Spleen (tissue), 11 donors: Measurements from ENCODE around the gene DNPH1. TPM values are rescaled to one million over a fixed set of nuclear protein-coding genes. Genes with fewer than 3 reads are reported as not detected.
A peak's percentile ranks its signal among the peaks of the same experiment; 100 is the strongest.

ENCODE experiments used
- DNase-seq: peaks from one replicate; pipeline ENCODE4 v3.0.0-alpha.2; 2020
- H3K27ac ChIP-seq, 8 donors: fragments of 200-600 bp; sonication (generic) in 7 of 8; 1 replicate in 4 of 8; 2 replicates in 4 of 8; pipeline versions ENCODE4 v1.5.0 to v1.8.0; 2016 to 2021; ENCODE audit warnings: inconsistent platforms in 4 of 8, mild to moderate bottlenecking in 4 of 8, moderate library complexity in 1 of 8
- H3K27me3 ChIP-seq, 7 donors: fragments of 200-600 bp; sonication (generic) in 6 of 7; replicated peaks in 1 of 7; 1 replicate in 4 of 7; 2 replicates in 3 of 7; pipeline versions ENCODE4 v1.5.0 to v1.8.0; 2016 to 2021; ENCODE audit warnings: inconsistent platforms in 3 of 7, mild to moderate bottlenecking in 1 of 7
- H3K36me3 ChIP-seq, 6 donors: fragments of 200-600 bp; sonication (generic) in 5 of 6; 1 replicate in 4 of 6; 2 replicates in 2 of 6; pipeline versions ENCODE4 v1.5.0 to v1.8.0; 2016 to 2021; ENCODE audit warnings: inconsistent platforms in 2 of 6
- H3K4me1 ChIP-seq, 6 donors: fragments of 200-600 bp; sonication (generic) in 5 of 6; 1 replicate in 3 of 6; 2 replicates in 3 of 6; pipeline versions ENCODE4 v1.5.0 to v1.8.0; 2016 to 2021; ENCODE audit warnings: inconsistent platforms in 3 of 6
- H3K4me3 ChIP-seq, 8 donors: fragments of 200-600 bp; sonication (generic) in 7 of 8; 1 replicate in 4 of 8; 2 replicates in 4 of 8; pipeline versions ENCODE4 v1.5.0 to v1.8.0; 2016 to 2021; ENCODE audit warnings: inconsistent platforms in 4 of 8, mild to moderate bottlenecking in 4 of 8, moderate library complexity in 2 of 8
- H3K9me3 ChIP-seq, 8 donors: fragments of 200-600 bp; sonication (generic) in 7 of 8; 1 replicate in 4 of 8; 2 replicates in 4 of 8; pipeline versions ENCODE4 v1.5.0 to v1.8.0; 2016 to 2021; ENCODE audit warnings: inconsistent platforms in 4 of 8
- POLR2A ChIP-seq, 3 donors: fragments of 450-650 bp; IDR thresholded peaks; one replicate each; pipeline ENCODE4 v1.5.1; 2017; ENCODE audit warnings: antibody characterized with exemption in 3 of 3, mild to moderate bottlenecking in 1 of 3
- POLR2AphosphoS5 ChIP-seq, 3 donors: sonication (generic); formaldehyde crosslinking; IDR thresholded peaks; one replicate each; pipeline ENCODE4 v1.5.1; 2017; ENCODE audit warnings: antibody characterized with exemption in 3 of 3
- WGBS, 5 donors: extraction: QIAGEN DNeasy Blood & Tissue Kit in 3 of 5; methylation state at CpG; one replicate each; pipeline versions ENCODE4 v1.1.5 to v1.1.7; 2013 to 2018; 5-methylcytosine and 5-hydroxymethylcytosine counted together
- intact Hi-C: fragments of 100-400 bp; cut with DNase I; formaldehyde crosslinking; loops from one replicate; pipeline ENCODE4 v1.15.0; 2023; ENCODE audit warnings: low total_unique reads
- polyA plus RNA-seq, 3 donors: library from polyadenylated mRNA; stranded (reverse); fragments of 200-250 nt; gene quantifications; one replicate each; pipeline ENCODE4 v1.2.1, GENCODE V29; 2013
- total RNA-seq, 7 donors: library from RNA; depleted of rRNA in 3 of 7; stranded (reverse); fragments of >200 nt in 3 of 7; fragmentation: NEBNext Ultra II Directional in 4 of 7; extraction: Animal tissue kit (Norgen Biotek cat#: 25700) in 4 of 7; gene quantifications; one replicate each; pipeline versions ENCODE4 v1.1.0 to v1.2.1, GENCODE V29; 2016 to 2021
- TF ChIP-seq, protein P1 (sequence below), 11 experiments: fragments of 200-600 bp in 7 of 11; fragments of 450-650 bp in 4 of 11; sonication (generic) in 4 of 11; IDR thresholded peaks in 8 of 11; conservative IDR thresholded peaks in 3 of 11; 1 replicate in 7 of 11; 2 replicates in 4 of 11; pipeline versions ENCODE4 v1.4.0 to v1.8.0; 2016 to 2021; ENCODE audit warnings: antibody characterized with exemption in 11 of 11, inconsistent platforms in 4 of 11, mild to moderate bottlenecking in 1 of 11
- donor health status: healthy with polysubstance abuse.
- donor health status: DM: no; HTN: no; CAD: no; lungs with moderate emphysema.
- donor health status: DM: no; HTN: no; CAD: no.
- donor health status: Bipolar disorder and iron deficiency.
- donor health status: healthy.
- donor health status: DM: no; HTN: no; CAD: no.
- donor health status: DM: yes; HTN: yes; CAD: no.

Gene DNPH1
- total and polyA plus RNA-seq, 10 donors = 33.2 to 201 (median 58.0) TPM

- Histone ChIP-seq H3K27me3 (no peaks in the 10 kb centered on the region), H3K9me3 (no peaks in the 10 kb centered on the region), H3K4me1 (peaks cover 6 to 49% (median 28%) of the 10 kb centered on the region in 6 donors), H3K36me3 (peaks cover 0 to 12% (median 0%) of the 10 kb centered on the region in 6 donors), H3K4me3 (peak overlapping the region in 5 of 8 donors; percentile 60 to 77 (median 68)), H3K27ac (peak overlapping the region in 4 of 8 donors; percentile 77 to 85 (median 82))
- no peak for TF ChIP-seq POLR2A (IDR thresholded peaks at IDR 0.05)
- no peak for TF ChIP-seq POLR2AphosphoS5 (IDR thresholded peaks at IDR 0.05)
- TF ChIP-seq, protein P1, sequence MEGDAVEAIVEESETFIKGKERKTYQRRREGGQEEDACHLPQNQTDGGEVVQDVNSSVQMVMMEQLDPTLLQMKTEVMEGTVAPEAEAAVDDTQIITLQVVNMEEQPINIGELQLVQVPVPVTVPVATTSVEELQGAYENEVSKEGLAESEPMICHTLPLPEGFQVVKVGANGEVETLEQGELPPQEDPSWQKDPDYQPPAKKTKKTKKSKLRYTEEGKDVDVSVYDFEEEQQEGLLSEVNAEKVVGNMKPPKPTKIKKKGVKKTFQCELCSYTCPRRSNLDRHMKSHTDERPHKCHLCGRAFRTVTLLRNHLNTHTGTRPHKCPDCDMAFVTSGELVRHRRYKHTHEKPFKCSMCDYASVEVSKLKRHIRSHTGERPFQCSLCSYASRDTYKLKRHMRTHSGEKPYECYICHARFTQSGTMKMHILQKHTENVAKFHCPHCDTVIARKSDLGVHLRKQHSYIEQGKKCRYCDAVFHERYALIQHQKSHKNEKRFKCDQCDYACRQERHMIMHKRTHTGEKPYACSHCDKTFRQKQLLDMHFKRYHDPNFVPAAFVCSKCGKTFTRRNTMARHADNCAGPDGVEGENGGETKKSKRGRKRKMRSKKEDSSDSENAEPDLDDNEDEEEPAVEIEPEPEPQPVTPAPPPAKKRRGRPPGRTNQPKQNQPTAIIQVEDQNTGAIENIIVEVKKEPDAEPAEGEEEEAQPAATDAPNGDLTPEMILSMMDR (IDR thresholded peaks at IDR 0.05 in 8 of 11, conservative IDR thresholded peaks at IDR 0.05 in 3 of 11) = no peak
- DNase-seq = no peak
- 74 to 79% (median 77%) methylated on average over 17 of the region's 17 CpGs for WGBS, 5 donors
- intact Hi-C loops = no loop called here
These were observed 731 bp upstream of the DNPH1 start for GRCh38 chr6:43229803-43230620.

- intact Hi-C loops = no loop called here
- WGBS, 5 donors = 84 to 91% (median 89%) methylated on average over 6 to 11 of the region's 11 CpGs
- Histone ChIP-seq H3K4me1 (peaks cover 16 to 86% (median 50%) of the 10 kb centered on the region in 6 donors), H3K9me3 (no peaks in the 10 kb centered on the region), H3K4me3 (no peak overlapping the region), H3K36me3 (peaks cover 0 to 43% (median 8%) of the 10 kb centered on the region in 6 donors), H3K27me3 (no peaks in the 10 kb centered on the region), H3K27ac (peak overlapping the region in 5 of 8 donors; percentile 7 to 90 (median 87))
- DNase-seq = no peak
- TF ChIP-seq POLR2AphosphoS5 (IDR thresholded peaks at IDR 0.05) (no peak), POLR2A (IDR thresholded peaks at IDR 0.05) (no peak)
- TF ChIP-seq, protein P1 (IDR thresholded peaks at IDR 0.05 in 8 of 11, conservative IDR thresholded peaks at IDR 0.05 in 3 of 11) = no peak
These were observed 3.0 kb downstream of the DNPH1 start for GRCh38 chr6:43226192-43226851.

- TF ChIP-seq POLR2AphosphoS5 (IDR thresholded peaks at IDR 0.05) (peak in 1 of 3 donors; percentile 37), POLR2A (IDR thresholded peaks at IDR 0.05) (no peak)
- TF ChIP-seq, protein P1 (IDR thresholded peaks at IDR 0.05 in 8 of 11, conservative IDR thresholded peaks at IDR 0.05 in 3 of 11) = no peak
- WGBS, 5 donors = 88 to 94% (median 92%) methylated on average over 12 to 14 of the region's 14 CpGs
- Histone ChIP-seq H3K27ac (peak overlapping the region in 6 of 8 donors; percentile 46 to 90 (median 86)), H3K4me3 (no peak overlapping the region), H3K27me3 (no peaks in the 10 kb centered on the region), H3K9me3 (no peaks in the 10 kb centered on the region), H3K36me3 (peaks cover 0 to 73% (median 19%) of the 10 kb centered on the region in 6 donors), H3K4me1 (peaks cover 14 to 78% (median 35%) of the 10 kb centered on the region in 6 donors)
- intact Hi-C loops = no loop called here
- DNase-seq = no peak
These were observed 6.1 kb downstream of the DNPH1 start for GRCh38 chr6:43223175-43223574.
